ENCODE data around the gene IRX5. TPM values are rescaled to one million over a fixed set of nuclear protein-coding genes. Genes with fewer than 3 reads are reported as not detected.

Gene IRX5
- total RNA-seq, 1 donor from 2014 or later = 0.34 TPM

DNA sequence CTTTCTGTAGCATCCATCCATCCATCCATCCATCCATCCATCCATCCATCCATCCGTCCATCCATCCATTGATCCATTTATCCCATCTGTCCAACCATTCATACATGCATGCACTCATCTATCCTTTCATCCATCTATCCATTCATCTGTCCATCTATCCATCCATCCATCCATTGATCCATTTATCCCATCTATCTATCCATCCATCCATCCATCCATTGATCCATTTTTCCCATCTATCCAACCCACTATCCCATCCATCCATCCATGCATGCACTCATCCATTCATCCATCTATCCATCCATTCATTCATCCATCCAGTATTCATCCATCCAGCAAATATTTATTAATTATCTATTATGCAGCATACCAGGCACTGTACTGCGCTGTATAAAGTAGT is 34.8 kb downstream of the IRX5 start:
- intact Hi-C loops (cut with micrococcal nuclease) = no loop called here
- H3K9me3 Mint-ChIP-seq = no peaks in the 10 kb centered on the region
- no peak for DNase-seq (ENCODE audit: low spot score)
- no peak overlapping the region for H3K27ac Mint-ChIP-seq
- no peaks in the 10 kb centered on the region for H3K27me3 Mint-ChIP-seq (ENCODE audit: low read depth)
- H3K4me3 Mint-ChIP-seq (ENCODE audit: low read depth) = no peak overlapping the region
- no peaks in the 10 kb centered on the region for H3K4me1 Mint-ChIP-seq (ENCODE audit: low read depth)
- no peaks in the 10 kb centered on the region for H3K36me3 Mint-ChIP-seq (ENCODE audit: low read depth)

DNA sequence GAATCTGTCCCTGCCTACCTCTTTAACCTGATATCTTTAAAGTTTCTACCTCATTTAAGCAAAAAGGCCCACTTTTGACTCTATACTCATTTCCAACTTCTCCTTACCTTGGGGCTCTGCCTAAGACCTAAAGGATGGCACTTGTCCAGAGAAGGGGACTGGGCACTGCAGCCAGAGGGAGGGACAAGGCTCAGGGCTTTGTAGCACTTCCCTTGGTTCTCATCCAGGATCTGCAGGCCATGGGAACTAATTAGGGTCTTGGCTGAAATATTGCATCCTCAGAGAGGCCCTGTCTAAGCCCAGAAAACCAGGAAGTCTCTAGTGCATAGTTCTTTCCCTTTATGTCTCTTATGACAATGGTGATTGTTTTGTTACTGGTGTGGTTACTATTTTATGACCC is 37.3 kb downstream of the IRX5 start:
- Mint-ChIP-seq H3K36me3 (ENCODE audit: low read depth) (no peaks in the 10 kb centered on the region), H3K4me3 (ENCODE audit: low read depth) (no peak overlapping the region), H3K27ac (no peak overlapping the region), H3K4me1 (ENCODE audit: low read depth) (no peaks in the 10 kb centered on the region), H3K27me3 (ENCODE audit: low read depth) (no peaks in the 10 kb centered on the region), H3K9me3 (no peaks in the 10 kb centered on the region)
- intact Hi-C loops (cut with micrococcal nuclease) = no loop called here
- no peak for DNase-seq (ENCODE audit: low spot score)

DNA sequence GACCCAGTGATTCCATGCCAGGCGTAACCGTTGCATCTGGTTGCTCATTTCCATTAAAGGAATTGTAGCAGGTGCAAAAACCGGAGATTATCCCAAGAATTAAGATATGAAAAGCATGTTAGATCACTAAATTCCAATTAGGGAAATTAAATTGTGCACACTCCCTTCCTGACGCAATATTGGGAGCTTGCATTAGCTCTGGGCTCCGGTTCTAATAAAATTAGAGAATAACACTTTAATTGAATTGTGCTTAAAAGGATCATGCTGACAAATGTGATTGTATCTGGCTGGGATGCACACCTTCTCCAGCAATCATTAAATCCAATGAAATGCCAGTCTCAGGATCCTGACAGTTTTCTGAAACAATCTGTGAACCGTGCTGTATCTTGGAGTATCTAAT is 38.1 kb downstream of the IRX5 start:
- Mint-ChIP-seq H3K27ac (no peak overlapping the region), H3K36me3 (ENCODE audit: low read depth) (no peaks in the 10 kb centered on the region), H3K4me3 (ENCODE audit: low read depth) (no peak overlapping the region), H3K4me1 (ENCODE audit: low read depth) (no peaks in the 10 kb centered on the region), H3K27me3 (ENCODE audit: low read depth) (no peaks in the 10 kb centered on the region), H3K9me3 (no peaks in the 10 kb centered on the region)
- DNase-seq (ENCODE audit: low spot score) = no peak
- intact Hi-C loops (cut with micrococcal nuclease) = no loop called here

DNA sequence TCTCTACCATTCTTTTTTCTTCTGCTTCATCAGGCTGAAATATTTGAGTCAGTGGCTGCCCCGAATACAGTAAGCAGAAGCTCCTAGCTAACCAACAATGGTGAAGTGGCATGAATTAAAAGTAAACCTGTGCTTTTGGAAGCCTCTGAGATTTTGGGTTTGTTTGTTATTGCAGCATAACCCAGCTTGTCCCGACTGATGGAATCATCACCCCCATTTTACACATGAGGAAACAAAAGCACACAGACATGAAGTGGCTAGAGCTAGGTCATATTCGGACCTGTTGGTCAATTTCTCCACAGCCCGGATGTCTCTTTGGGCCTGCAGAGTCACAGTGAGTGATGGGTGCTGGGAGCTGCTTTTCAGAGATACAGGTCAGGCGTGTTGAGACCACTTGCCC is 39.4 kb downstream of the IRX5 start:
- no peak for DNase-seq (ENCODE audit: low spot score)
- Mint-ChIP-seq H3K27ac (no peak overlapping the region), H3K36me3 (ENCODE audit: low read depth) (no peaks in the 10 kb centered on the region), H3K27me3 (ENCODE audit: low read depth) (no peaks in the 10 kb centered on the region), H3K4me1 (ENCODE audit: low read depth) (no peaks in the 10 kb centered on the region), H3K4me3 (ENCODE audit: low read depth) (no peak overlapping the region), H3K9me3 (no peaks in the 10 kb centered on the region)
- intact Hi-C loops (cut with micrococcal nuclease) = no loop called here

DNA sequence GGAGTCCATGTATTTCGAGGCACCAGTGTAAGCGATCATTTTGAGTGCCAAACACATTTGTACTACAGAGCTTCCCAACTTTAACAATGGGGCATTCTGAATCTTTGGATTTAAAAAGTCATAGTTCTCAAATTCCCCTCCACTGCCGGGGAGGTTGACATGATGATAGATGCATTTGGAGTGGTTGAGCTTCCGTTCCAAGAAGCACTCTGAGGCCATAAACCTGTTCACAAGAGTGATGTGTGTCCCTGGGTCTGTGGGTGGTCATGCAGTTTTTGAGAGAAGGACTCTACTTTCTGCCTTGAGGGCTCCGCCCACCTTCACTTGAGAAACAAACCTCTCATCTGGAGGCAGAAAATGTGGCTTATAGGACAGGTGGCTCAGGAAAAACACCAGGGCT is 43.7 kb downstream of the IRX5 start:
- H3K4me1 Mint-ChIP-seq (ENCODE audit: low read depth) = no peaks in the 10 kb centered on the region

DNA sequence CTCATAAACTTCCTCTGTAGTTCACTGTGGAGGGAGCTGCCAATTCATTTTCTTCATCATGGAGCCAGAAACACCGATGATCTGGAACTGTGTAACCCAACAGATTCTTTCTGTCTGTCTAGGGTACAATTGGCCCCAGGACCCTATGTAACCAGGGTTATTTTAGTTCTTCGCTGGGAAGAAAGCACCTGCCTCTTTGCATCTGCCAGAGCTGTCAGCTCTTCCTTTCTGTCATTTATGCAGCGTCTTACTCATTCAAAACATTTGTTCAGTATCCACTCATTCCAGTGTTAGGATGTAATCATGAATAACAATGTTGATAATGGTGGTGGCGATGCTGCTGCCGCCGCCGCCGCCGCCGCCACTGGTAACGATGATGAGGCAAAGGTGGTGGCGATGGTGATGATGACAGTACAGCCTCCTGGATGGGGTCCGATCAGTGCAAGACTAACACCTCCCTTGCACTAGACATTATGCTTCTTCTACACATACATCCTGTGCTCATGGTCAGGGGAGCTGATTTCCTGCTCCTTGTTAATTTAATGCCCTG is 46.1 kb downstream of the IRX5 start:
- no peak for DNase-seq (ENCODE audit: low spot score)
- Mint-ChIP-seq H3K4me3 (ENCODE audit: low read depth) (no peak overlapping the region), H3K9me3 (no peaks in the 10 kb centered on the region), H3K36me3 (ENCODE audit: low read depth) (no peaks in the 10 kb centered on the region), H3K4me1 (ENCODE audit: low read depth) (no peaks in the 10 kb centered on the region), H3K27me3 (ENCODE audit: low read depth) (no peaks in the 10 kb centered on the region), H3K27ac (no peak overlapping the region)
- intact Hi-C loops (cut with micrococcal nuclease) = no loop called here

More for the DNA sequence above, 43.7 kb downstream of the IRX5 start:
- no peak overlapping the region for H3K4me3 Mint-ChIP-seq (ENCODE audit: low read depth)
- DNase-seq (ENCODE audit: low spot score) = no peak
- no peaks in the 10 kb centered on the region for H3K27me3 Mint-ChIP-seq (ENCODE audit: low read depth)
- no peak overlapping the region for H3K27ac Mint-ChIP-seq
- no peaks in the 10 kb centered on the region for H3K9me3 Mint-ChIP-seq
- intact Hi-C loops (cut with micrococcal nuclease) = no loop called here
- no peaks in the 10 kb centered on the region for H3K36me3 Mint-ChIP-seq (ENCODE audit: low read depth)

DNA sequence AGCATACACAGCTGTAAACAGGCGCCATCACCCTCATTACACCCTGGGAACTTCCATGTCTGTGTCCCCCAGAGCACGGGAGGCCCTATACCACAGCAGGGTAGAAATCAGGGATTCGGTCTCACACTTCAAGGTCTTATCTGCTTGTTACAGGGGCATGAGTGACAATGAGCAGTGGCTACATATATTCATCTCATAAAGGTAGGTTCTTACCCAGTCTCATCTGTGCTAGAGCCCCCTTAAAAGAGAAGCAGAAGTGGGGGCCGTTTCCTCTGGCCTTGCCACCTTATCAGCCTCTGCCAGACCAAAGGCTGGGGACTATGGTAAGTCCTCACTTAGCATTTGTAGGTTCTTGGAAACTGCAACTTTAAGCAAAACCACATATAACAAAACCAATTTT is 46.5 kb downstream of the IRX5 start:
- DNase-seq (ENCODE audit: low spot score) = no peak
- Mint-ChIP-seq H3K27ac (no peak overlapping the region), H3K4me1 (ENCODE audit: low read depth) (no peaks in the 10 kb centered on the region), H3K27me3 (ENCODE audit: low read depth) (no peaks in the 10 kb centered on the region), H3K4me3 (ENCODE audit: low read depth) (no peak overlapping the region), H3K36me3 (ENCODE audit: low read depth) (no peaks in the 10 kb centered on the region), H3K9me3 (no peaks in the 10 kb centered on the region)
- intact Hi-C loops (cut with micrococcal nuclease) = no loop called here

DNA sequence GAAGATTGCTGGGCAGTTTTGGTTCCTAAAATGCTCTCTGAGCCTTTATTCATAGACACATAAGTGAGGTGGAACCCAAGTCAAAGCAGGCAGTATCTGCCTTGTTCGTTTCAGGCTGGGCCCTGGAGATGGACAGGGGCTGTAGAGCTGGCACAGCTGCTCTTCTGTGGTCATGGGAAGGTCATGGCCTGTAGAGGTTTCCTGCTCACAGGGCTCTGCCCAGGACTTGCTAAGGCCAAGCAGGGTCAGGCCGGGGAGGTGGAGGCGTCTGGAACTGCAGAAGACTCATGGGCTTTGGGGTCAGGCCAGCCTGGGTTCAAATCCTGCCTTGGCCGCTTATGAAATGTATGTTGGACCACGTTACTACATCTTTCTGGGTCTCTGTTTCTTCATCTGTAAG is 50.2 kb downstream of the IRX5 start:
- H3K27ac Mint-ChIP-seq = no peak overlapping the region
- H3K9me3 Mint-ChIP-seq = no peaks in the 10 kb centered on the region
- DNase-seq (ENCODE audit: low spot score) = no peak
- H3K4me1 Mint-ChIP-seq (ENCODE audit: low read depth) = no peaks in the 10 kb centered on the region
- H3K36me3 Mint-ChIP-seq (ENCODE audit: low read depth) = no peaks in the 10 kb centered on the region
- H3K27me3 Mint-ChIP-seq (ENCODE audit: low read depth) = no peaks in the 10 kb centered on the region
- no peak overlapping the region for H3K4me3 Mint-ChIP-seq (ENCODE audit: low read depth)
- intact Hi-C loops (cut with micrococcal nuclease) = no loop called here

All from activated T-helper 2 cell treated with anti-CD3 and anti-CD28 coated beads, Interferon-gamma antibody, Interleukin-2, Interleukin-4, amounts not matched to agents 10 μg/mL and 5 μg/mL and 100 μg/mL, durations not matched to agents 14 hours and 24 hours and 36 hours (primary cell).